IPS-18c (cell line): ENCODE measurements around the gene ERAS.
"Not testable (repeated sequence)": the region's sequence is repeated elsewhere in the genome, so short reads cannot be mapped to it uniquely, and the experiment has no call there.

Experiments
- H3K4me3 ChIP-seq: 2 replicates; pipeline ENCODE4 v1.7.0; 2013; ENCODE audit warnings: low read depth, mild to moderate bottlenecking, low read length, moderate library complexity; ENCODE audit not compliant: insufficient read depth
- H3K9me3 ChIP-seq: one replicate; pipeline ENCODE4 v1.6.1; 2013; ENCODE audit warnings: mild to moderate bottlenecking, low read length, moderate library complexity; ENCODE audit not compliant: control insufficient read depth, insufficient read depth

Gene ERAS

GRCh38 chrX:48854898-48855297 lies 28.6 kb downstream of the ERAS start:
- Histone ChIP-seq H3K9me3 (peaks cover 4% of the 10 kb centered on the region), H3K4me3 (no peak overlapping the region)

- no peak overlapping the region for H3K4me3 ChIP-seq
- H3K9me3 ChIP-seq = peaks cover 5% of the 10 kb centered on the region
These were observed 37.9 kb downstream of the ERAS start for GRCh38 chrX:48864210-48864609.

- not testable (repeated sequence) for H3K4me3 ChIP-seq, H3K9me3 ChIP-seq
These were observed 45.7 kb downstream of the ERAS start for GRCh38 chrX:48872017-48872416.

GRCh38 chrX:48876944-48877343 lies 50.6 kb downstream of the ERAS start:
- not testable (repeated sequence) for H3K9me3 ChIP-seq, H3K4me3 ChIP-seq
